Neural cell (in vitro differentiated cells): ENCODE results near the gene BCAS1. TPM values are rescaled to one million over a fixed set of nuclear protein-coding genes. Genes with fewer than 3 reads are reported as not detected.

ENCODE experiments used
- H2AFZ ChIP-seq: fragments of 200-600, 300-800 bp; sonication (generic), shearing (Covaris generic); 2 replicates; pipeline ENCODE4 v1.6.0; 2014; ENCODE audit warnings: low read depth, mild to moderate bottlenecking, antibody characterized with exemption, low read length, moderate library complexity
- H3F3A ChIP-seq: fragments of 200-600 bp; shearing (Covaris generic); 2 replicates; pipeline ENCODE4 v1.6.1; 2016; ENCODE audit warnings: mild to moderate bottlenecking, moderate library complexity, mixed read lengths, antibody characterized with exemption, low read length; ENCODE audit not compliant: insufficient read depth, poor library complexity, severe bottlenecking
- H3K27ac ChIP-seq: fragments of 200-600, 300-800 bp; sonication (generic), shearing (Covaris generic); 2 replicates; pipeline ENCODE4 v1.5.1; 2014; ENCODE audit warnings: mild to moderate bottlenecking, low read length, moderate library complexity
- H3K27me3 ChIP-seq: fragments of 300-800, 200-600 bp; sonication (generic), shearing (Covaris generic); 2 replicates; pipeline ENCODE4 v1.6.0; 2014; ENCODE audit warnings: mild to moderate bottlenecking, low read depth, low read length, moderate library complexity; ENCODE audit not compliant: insufficient read depth
- H3K36me3 ChIP-seq: fragments of 300-800, 200-600 bp; sonication (generic), shearing (Covaris generic); 2 replicates; pipeline ENCODE4 v1.5.1; 2014; ENCODE audit warnings: mild to moderate bottlenecking, antibody characterized with exemption, low read length, moderate library complexity; ENCODE audit not compliant: insufficient read depth
- H3K4me2 ChIP-seq: fragments of 300-800, 200-600 bp; sonication (generic), shearing (Covaris generic); 2 replicates; pipeline ENCODE4 v1.6.0; 2014; ENCODE audit warnings: mild to moderate bottlenecking, low read length
- H3K4me3 ChIP-seq: fragments of 300-800, 200-600 bp; sonication (generic), shearing (Covaris generic); 2 replicates; pipeline ENCODE4 v1.5.1; 2014; ENCODE audit warnings: mild to moderate bottlenecking, low read length, moderate library complexity
- H3K79me2 ChIP-seq: fragments of 200-600 bp; shearing (Covaris generic); replicated peaks from 2 replicates; pipeline ENCODE4 v1.6.0; 2014; ENCODE audit warnings: mild to moderate bottlenecking, low read length, moderate library complexity; ENCODE audit not compliant: insufficient read depth
- H3K9ac ChIP-seq: fragments of 300-800, 200-600 bp; sonication (generic), shearing (Covaris generic); 2 replicates; pipeline ENCODE4 v1.6.1; 2016; ENCODE audit warnings: mild to moderate bottlenecking, low read length, mixed read lengths
- H3K9me2 ChIP-seq: fragments of 200-600 bp; shearing (Covaris generic); 2 replicates; pipeline ENCODE4 v1.6.1; 2016; ENCODE audit warnings: mild to moderate bottlenecking, low read length, mixed read lengths; ENCODE audit not compliant: insufficient read depth
- H3K9me3 ChIP-seq: fragments of 200-600, 300-800 bp; sonication (generic), shearing (Covaris generic); 2 replicates; pipeline ENCODE4 v1.6.1; 2016; ENCODE audit warnings: mild to moderate bottlenecking, mixed run types, low read length, moderate library complexity, mixed read lengths
- H4K20me1 ChIP-seq: fragments of 200-600 bp; shearing (Covaris generic); 2 replicates; pipeline ENCODE4 v1.6.1; 2016; ENCODE audit warnings: mild to moderate bottlenecking, mixed run types; ENCODE audit not compliant: insufficient read depth
- CTCF ChIP-seq: fragments of 450-650 bp; IDR thresholded peaks from 2 replicates; pipeline ENCODE4 v1.5.1; 2014; ENCODE audit warnings: antibody characterized with exemption, mild to moderate bottlenecking, moderate library complexity; ENCODE audit not compliant: poor library complexity, severe bottlenecking
- EP300 ChIP-seq: fragments of 450-650 bp; conservative IDR thresholded peaks from 2 replicates; pipeline ENCODE4 v1.6.1; 2014; ENCODE audit warnings: antibody characterized with exemption, mild to moderate bottlenecking, moderate library complexity; ENCODE audit not compliant: poor library complexity, severe bottlenecking
- EZH2 ChIP-seq: fragments of 200-600, 300-800 bp; shearing (Covaris generic), sonication (generic); IDR thresholded peaks from 2 replicates; pipeline ENCODE4 v1.6.1; 2014; ENCODE audit warnings: antibody characterized with exemption, low read length, borderline replicate concordance, mild to moderate bottlenecking; ENCODE audit not compliant: insufficient read depth, poor library complexity, severe bottlenecking
- MXI1 ChIP-seq: fragments of 450-650 bp; conservative IDR thresholded peaks from 2 replicates; pipeline ENCODE4 v1.6.1; 2014; ENCODE audit warnings: antibody characterized with exemption, mild to moderate bottlenecking; ENCODE audit not compliant: poor library complexity, severe bottlenecking
- POLR2AphosphoS5 ChIP-seq: IDR thresholded peaks from 2 replicates; pipeline ENCODE4 v1.6.1; 2012
- RAD21 ChIP-seq: fragments of 450-650 bp; conservative IDR thresholded peaks from 2 replicates; pipeline ENCODE4 v1.6.1; 2014; ENCODE audit warnings: antibody characterized with exemption, mild to moderate bottlenecking, moderate library complexity
- REST ChIP-seq: IDR thresholded peaks from 2 replicates; pipeline ENCODE4 v1.6.1; 2012; ENCODE audit warnings: borderline replicate concordance
- SMC3 ChIP-seq: fragments of 450-650 bp; conservative IDR thresholded peaks from 2 replicates; pipeline ENCODE4 v1.6.1; 2014; ENCODE audit warnings: antibody characterized with exemption, mild to moderate bottlenecking, moderate library complexity; ENCODE audit not compliant: poor library complexity
- TAF1 ChIP-seq: IDR thresholded peaks from 2 replicates; pipeline ENCODE4 v1.6.1; 2012; ENCODE audit warnings: low read depth
- polyA plus RNA-seq: library from polyadenylated mRNA; depleted of rRNA; stranded (reverse); fragments of >200 nt; gene quantifications from 2 replicates; pipeline ENCODE4 v1.2.3, GENCODE V29; 2014

The BCAS1 gene
- polyA plus RNA-seq, 1 donor from 2014 or later: not detected

GRCh38 chr20:53922901-53923314 is 147.5 kb downstream of the BCAS1 start:
- Histone ChIP-seq H2AFZ (no peak overlapping the region), H3K9me2 (no peaks in the 10 kb centered on the region), H3K9ac (no peak overlapping the region), H3K27ac (no peak overlapping the region), H3K4me2 (no peak overlapping the region), H3K27me3 (no peaks in the 10 kb centered on the region), H3K9me3 (no peaks in the 10 kb centered on the region), H3F3A (no peaks in the 10 kb centered on the region), H3K79me2 (no peaks in the 10 kb centered on the region), H3K4me3 (no peak overlapping the region), H3K36me3 (no peaks in the 10 kb centered on the region), H4K20me1 (no peaks in the 10 kb centered on the region)
- TF ChIP-seq POLR2AphosphoS5 (no peak), CTCF (no peak), TAF1 (no peak), EP300 (no peak), MXI1 (no peak), SMC3 (no peak), RAD21 (no peak), EZH2 (no peak), REST (no peak)

GRCh38 chr20:53921443-53921973 is 148.9 kb downstream of the BCAS1 start:
- Histone ChIP-seq H3K9me2 (no peaks in the 10 kb centered on the region), H3K27ac (no peak overlapping the region), H4K20me1 (no peaks in the 10 kb centered on the region), H3K79me2 (no peaks in the 10 kb centered on the region), H3K4me2 (no peak overlapping the region), H3K4me3 (no peak overlapping the region), H3K9me3 (no peaks in the 10 kb centered on the region), H2AFZ (no peak overlapping the region), H3K9ac (no peak overlapping the region), H3K27me3 (no peaks in the 10 kb centered on the region), H3K36me3 (no peaks in the 10 kb centered on the region), H3F3A (no peaks in the 10 kb centered on the region)
- TF ChIP-seq REST: no peak
- no peak for TF ChIP-seq TAF1
- no peak for TF ChIP-seq SMC3
- TF ChIP-seq POLR2AphosphoS5: no peak
- TF ChIP-seq CTCF: no peak
- no peak for TF ChIP-seq EZH2
- no peak for TF ChIP-seq EP300
- TF ChIP-seq RAD21: no peak
- TF ChIP-seq MXI1: no peak
